Endodermal cell (in vitro differentiated cells): Measurements from ENCODE around the gene EYA2. TPM values are rescaled to one million over a fixed set of nuclear protein-coding genes. Genes with fewer than 3 reads are reported as not detected.
"Not testable (repeated sequence)": the region's sequence is repeated elsewhere in the genome, so short reads cannot be mapped to it uniquely, and the experiment has no call there.

Experiments used
- DNase-seq: peaks from one replicate; pipeline ENCODE4 v3.0.0-alpha.2; 2017
- H3K27ac ChIP-seq: 2 replicates; pipeline ENCODE4 v1.5.1; 2013; ENCODE audit warnings: mild to moderate bottlenecking, low read depth, low read length, moderate library complexity
- H3K27me3 ChIP-seq: 2 replicates; pipeline ENCODE4 v1.6.1; 2013; ENCODE audit warnings: mild to moderate bottlenecking, low read length, moderate library complexity; ENCODE audit not compliant: insufficient read depth, control insufficient read depth, poor library complexity, severe bottlenecking
- H3K36me3 ChIP-seq: 2 replicates; pipeline ENCODE4 v1.7.0; 2013; ENCODE audit warnings: mild to moderate bottlenecking, low read length, moderate library complexity; ENCODE audit not compliant: control insufficient read depth, insufficient read depth
- H3K4me1 ChIP-seq: one replicate; pipeline ENCODE4 v1.7.0; 2013; ENCODE audit warnings: low read length; ENCODE audit not compliant: control insufficient read depth, insufficient read depth
- H3K4me3 ChIP-seq: 2 replicates; pipeline ENCODE4 v1.5.1; 2013; ENCODE audit warnings: mild to moderate bottlenecking, low read length, moderate library complexity
- H3K9ac ChIP-seq: 2 replicates; pipeline ENCODE4 v1.6.1; 2013; ENCODE audit warnings: mild to moderate bottlenecking, low read length, moderate library complexity; ENCODE audit not compliant: poor library complexity, severe bottlenecking; ENCODE audit errors: extremely low read depth
- H3K9me3 ChIP-seq: 2 replicates; pipeline ENCODE4 v1.6.1; 2013; ENCODE audit warnings: mild to moderate bottlenecking, low read length, moderate library complexity; ENCODE audit not compliant: control insufficient read depth
- H3K27ac Mint-ChIP-seq: 2 replicates; pipeline ENCODE4 v1.8.0; 2020; ENCODE audit warnings: mixed read lengths
- H3K27me3 Mint-ChIP-seq: 2 replicates; pipeline ENCODE4 v1.8.0; 2021; ENCODE audit warnings: mild to moderate bottlenecking, mixed read lengths; ENCODE audit not compliant: insufficient read depth
- H3K36me3 Mint-ChIP-seq: 2 replicates; pipeline ENCODE4 v1.8.0; 2020; ENCODE audit warnings: low read depth, mixed read lengths
- H3K4me1 Mint-ChIP-seq: 2 replicates; pipeline ENCODE4 v1.8.0; 2020; ENCODE audit warnings: mixed read lengths
- H3K4me3 Mint-ChIP-seq: 2 replicates; pipeline ENCODE4 v1.8.0; 2020; ENCODE audit warnings: mild to moderate bottlenecking, moderate library complexity, mixed read lengths
- H3K9me3 Mint-ChIP-seq: 2 replicates; pipeline ENCODE4 v1.8.0; 2020; ENCODE audit warnings: mild to moderate bottlenecking, mixed read lengths
- WGBS, 2 experiments: methylation state at CpG; one replicate each; pipeline versions ENCODE4 v1.1.5 to v1.1.7; 2013; ENCODE audit warnings: missing lambda C conversion rate in 2 of 2, mixed read lengths in 1 of 2; ENCODE audit not compliant: insufficient coverage in 1 of 2, insufficient read length in 1 of 2; 5-methylcytosine and 5-hydroxymethylcytosine counted together
- total RNA-seq, 2 donors: library from RNA; stranded (reverse); fragmentation: NEBNext Ultra II Directional in 1 of 2; extraction: Animal tissue kit (Norgen Biotek cat#: 25700) in 1 of 2; gene quantifications; 2 replicates in 1 of 2; 3 replicates in 1 of 2; pipeline ENCODE4 v1.2.1, GENCODE V29; 2021
- TF ChIP-seq, protein P1 (sequence below): fragments of 200-600 bp; sonication (generic); conservative IDR thresholded peaks from 2 replicates; pipeline ENCODE4 v1.5.0; 2021; ENCODE audit warnings: antibody characterized with exemption, mild to moderate bottlenecking

EYA2 gene
- total RNA-seq, 2 donors from 2014 or later: 9.1 to 18.0 TPM

DNA sequence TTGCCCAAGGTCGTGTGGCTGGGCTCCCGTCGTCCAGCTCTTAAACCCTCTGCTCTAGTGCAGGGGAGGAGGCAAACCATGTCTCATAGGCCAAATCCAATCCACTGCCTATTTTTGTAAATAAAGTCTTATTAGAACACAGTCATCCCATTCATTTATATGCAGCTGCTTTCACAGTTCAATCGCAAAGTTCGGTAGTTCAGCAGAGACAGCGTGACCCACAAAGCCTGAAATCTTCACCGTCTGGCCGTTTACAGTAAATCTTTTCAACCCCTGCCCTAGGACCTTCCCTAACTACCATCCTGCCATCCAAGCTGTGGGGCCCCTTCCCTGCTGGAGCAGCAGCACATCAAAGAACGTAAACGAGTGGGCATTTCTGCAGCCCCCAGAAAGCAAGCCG is 65.9 kb downstream of the EYA2 start:
- peaks cover 24% of the 10 kb centered on the region for H3K36me3 Mint-ChIP-seq
- H3K36me3 ChIP-seq: peaks cover 16% of the 10 kb centered on the region
- 79 to 82% methylated on average over 10 to 11 of the region's 11 CpGs for WGBS, 2 experiments
- H3K27ac Mint-ChIP-seq: no peak overlapping the region
- H3K27ac ChIP-seq: no peak overlapping the region
- H3K4me3 Mint-ChIP-seq: no peak overlapping the region
- no peak overlapping the region for H3K9ac ChIP-seq
- DNase-seq: no peak
- H3K9me3 ChIP-seq: peaks cover 28% of the 10 kb centered on the region
- H3K27me3 ChIP-seq: no peaks in the 10 kb centered on the region
- H3K4me3 ChIP-seq: no peak overlapping the region
- H3K4me1 ChIP-seq: no peaks in the 10 kb centered on the region
- H3K4me1 Mint-ChIP-seq: peaks cover 4% of the 10 kb centered on the region
- TF ChIP-seq, protein P1, sequence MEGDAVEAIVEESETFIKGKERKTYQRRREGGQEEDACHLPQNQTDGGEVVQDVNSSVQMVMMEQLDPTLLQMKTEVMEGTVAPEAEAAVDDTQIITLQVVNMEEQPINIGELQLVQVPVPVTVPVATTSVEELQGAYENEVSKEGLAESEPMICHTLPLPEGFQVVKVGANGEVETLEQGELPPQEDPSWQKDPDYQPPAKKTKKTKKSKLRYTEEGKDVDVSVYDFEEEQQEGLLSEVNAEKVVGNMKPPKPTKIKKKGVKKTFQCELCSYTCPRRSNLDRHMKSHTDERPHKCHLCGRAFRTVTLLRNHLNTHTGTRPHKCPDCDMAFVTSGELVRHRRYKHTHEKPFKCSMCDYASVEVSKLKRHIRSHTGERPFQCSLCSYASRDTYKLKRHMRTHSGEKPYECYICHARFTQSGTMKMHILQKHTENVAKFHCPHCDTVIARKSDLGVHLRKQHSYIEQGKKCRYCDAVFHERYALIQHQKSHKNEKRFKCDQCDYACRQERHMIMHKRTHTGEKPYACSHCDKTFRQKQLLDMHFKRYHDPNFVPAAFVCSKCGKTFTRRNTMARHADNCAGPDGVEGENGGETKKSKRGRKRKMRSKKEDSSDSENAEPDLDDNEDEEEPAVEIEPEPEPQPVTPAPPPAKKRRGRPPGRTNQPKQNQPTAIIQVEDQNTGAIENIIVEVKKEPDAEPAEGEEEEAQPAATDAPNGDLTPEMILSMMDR: no peak
- H3K9me3 Mint-ChIP-seq: peaks cover 25% of the 10 kb centered on the region
- no peaks in the 10 kb centered on the region for H3K27me3 Mint-ChIP-seq

DNA sequence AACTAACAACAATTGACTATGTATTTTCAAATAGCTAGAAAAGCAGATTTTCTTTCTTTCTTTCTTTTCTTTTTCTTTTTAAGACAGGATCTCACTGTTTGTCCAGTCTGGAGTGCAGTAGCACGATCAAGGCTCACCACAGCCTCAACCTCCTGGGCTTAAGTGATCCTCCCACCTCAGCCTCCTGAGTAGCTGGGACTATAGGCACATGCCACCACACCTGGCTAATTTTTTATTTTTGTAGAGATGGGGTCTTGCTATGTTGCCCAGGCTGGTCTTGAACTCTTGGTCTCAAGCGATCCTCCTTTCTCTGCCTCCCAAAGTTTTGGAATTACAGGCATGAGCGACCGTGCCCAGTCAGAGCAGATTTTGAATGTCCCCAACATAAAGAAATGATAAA is 67.3 kb downstream of the EYA2 start:
- 96 to 100% methylated on average over 1 to 2 of the region's 4 CpGs for WGBS, 2 experiments
- H3K4me1 Mint-ChIP-seq: not testable (repeated sequence)

DNA sequence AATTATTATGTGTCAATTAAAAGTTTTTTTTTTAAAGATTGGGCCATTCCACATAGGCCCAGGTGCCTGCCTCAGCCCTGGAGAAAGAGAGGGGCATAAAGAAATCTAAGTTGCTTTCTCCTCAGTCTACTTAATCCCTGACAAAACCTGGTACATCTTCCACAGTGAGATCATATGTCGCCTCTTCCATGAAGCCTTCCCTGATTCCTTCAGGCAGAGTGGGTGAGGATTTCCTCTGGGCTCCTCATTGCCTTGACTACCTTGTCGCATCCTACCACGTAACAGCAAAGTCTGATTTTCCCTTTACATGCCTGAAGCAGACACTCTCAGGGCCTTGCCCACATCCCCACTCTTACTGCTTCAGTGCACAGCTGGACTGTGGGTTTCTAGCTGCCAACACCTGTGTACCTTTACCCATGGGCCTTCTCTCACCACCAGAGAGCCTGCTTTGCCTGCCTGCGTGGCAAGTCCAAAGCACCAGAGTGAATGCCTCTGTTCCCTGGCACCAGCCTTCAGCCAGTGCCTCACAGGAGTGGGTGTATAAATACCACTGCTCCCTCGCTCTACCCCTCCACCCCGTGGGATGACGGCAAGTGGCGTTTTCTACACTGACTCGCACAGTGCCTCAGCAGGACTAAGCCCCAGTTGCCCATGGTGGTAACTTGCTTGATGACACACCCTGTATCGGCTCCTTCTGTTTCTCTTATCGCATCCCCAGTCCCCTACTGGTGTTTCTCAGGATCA is 68.0 kb downstream of the EYA2 start:
- TF ChIP-seq, protein P1: peak; percentile 36
- no peak overlapping the region for H3K4me3 ChIP-seq
- H3K27ac ChIP-seq: no peak overlapping the region
- Mint-ChIP-seq H3K4me3 (no peak overlapping the region), H3K4me1 (peaks cover 4% of the 10 kb centered on the region), H3K27me3 (no peaks in the 10 kb centered on the region), H3K27ac (no peak overlapping the region), H3K36me3 (peaks cover 14% of the 10 kb centered on the region), H3K9me3 (peaks cover 11% of the 10 kb centered on the region)
- H3K27me3 ChIP-seq: no peaks in the 10 kb centered on the region
- DNase-seq: no peak
- H3K4me1 ChIP-seq: no peaks in the 10 kb centered on the region
- peaks cover 8% of the 10 kb centered on the region for H3K36me3 ChIP-seq
- no peak overlapping the region for H3K9ac ChIP-seq
- WGBS, 2 experiments: 76 to 78% methylated on average over 10 to 11 of the region's 11 CpGs
- H3K9me3 ChIP-seq: peaks cover 7% of the 10 kb centered on the region

More for the DNA sequence above, 67.3 kb downstream of the EYA2 start:
- H3K4me3 ChIP-seq, DNase-seq, H3K27ac Mint-ChIP-seq, H3K27ac ChIP-seq, H3K27me3 ChIP-seq, H3K4me1 ChIP-seq, H3K36me3 ChIP-seq, H3K9ac ChIP-seq, H3K4me3 Mint-ChIP-seq, H3K27me3 Mint-ChIP-seq: not testable (repeated sequence)
- peaks cover 14% of the 10 kb centered on the region for H3K9me3 ChIP-seq
- peaks cover 14% of the 10 kb centered on the region for H3K36me3 Mint-ChIP-seq
- H3K9me3 Mint-ChIP-seq: peaks cover 14% of the 10 kb centered on the region
